HG02642 (cell line): Measurements from ENCODE around the gene TNFRSF17.
"Not testable (repeated sequence)": the region's sequence is repeated elsewhere in the genome, so short reads cannot be mapped to it uniquely, and the experiment has no call there.

Experiments used
- ATAC-seq: cut with Tn5 transposase; IDR thresholded peaks from one replicate; pipeline ENCODE4 v1.9.1; 2021; ENCODE audit warnings: mild to moderate bottlenecking; ENCODE audit not compliant: unreplicated experiment, poor library complexity

The TNFRSF17 gene

DNA sequence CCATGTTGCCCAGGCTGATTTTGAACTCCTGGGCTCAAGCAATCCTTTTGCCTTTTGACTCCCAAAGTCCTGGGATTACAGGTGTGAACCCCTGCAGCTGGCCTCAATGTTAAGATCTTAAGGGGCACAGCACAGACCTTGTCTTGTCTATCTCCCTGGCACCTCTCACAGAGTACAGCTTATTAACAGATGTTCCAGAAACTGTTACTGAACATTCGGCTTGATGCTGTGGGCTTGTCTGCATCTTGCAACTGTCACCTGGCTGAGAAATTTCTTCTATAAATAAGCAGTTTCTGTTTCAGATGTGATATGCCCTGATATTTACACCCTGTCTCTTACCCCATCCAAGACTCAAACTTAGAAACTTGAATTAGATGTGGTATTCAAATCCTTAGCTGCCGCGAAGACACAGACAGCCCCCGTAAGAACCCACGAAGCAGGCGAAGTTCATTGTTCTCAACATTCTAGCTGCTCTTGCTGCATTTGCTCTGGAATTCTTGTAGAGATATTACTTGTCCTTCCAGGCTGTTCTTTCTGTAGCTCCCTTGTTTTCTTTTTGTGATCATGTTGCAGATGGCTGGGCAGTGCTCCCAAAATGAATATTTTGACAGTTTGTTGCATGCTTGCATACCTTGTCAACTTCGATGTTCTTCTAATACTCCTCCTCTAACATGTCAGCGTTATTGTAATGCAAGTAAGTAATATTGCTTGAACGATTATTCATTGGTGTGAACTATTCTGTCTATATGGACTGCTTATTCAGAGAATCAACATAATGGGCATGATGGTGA is at the start of gene TNFRSF17:
TSS of gene TNFRSF17 (plus strand) at position 450 of the 791 bp plus-strand sequence. CDS start at position 565, 115 bp downstream.
- ATAC-seq, result peak; percentile 79

DNA sequence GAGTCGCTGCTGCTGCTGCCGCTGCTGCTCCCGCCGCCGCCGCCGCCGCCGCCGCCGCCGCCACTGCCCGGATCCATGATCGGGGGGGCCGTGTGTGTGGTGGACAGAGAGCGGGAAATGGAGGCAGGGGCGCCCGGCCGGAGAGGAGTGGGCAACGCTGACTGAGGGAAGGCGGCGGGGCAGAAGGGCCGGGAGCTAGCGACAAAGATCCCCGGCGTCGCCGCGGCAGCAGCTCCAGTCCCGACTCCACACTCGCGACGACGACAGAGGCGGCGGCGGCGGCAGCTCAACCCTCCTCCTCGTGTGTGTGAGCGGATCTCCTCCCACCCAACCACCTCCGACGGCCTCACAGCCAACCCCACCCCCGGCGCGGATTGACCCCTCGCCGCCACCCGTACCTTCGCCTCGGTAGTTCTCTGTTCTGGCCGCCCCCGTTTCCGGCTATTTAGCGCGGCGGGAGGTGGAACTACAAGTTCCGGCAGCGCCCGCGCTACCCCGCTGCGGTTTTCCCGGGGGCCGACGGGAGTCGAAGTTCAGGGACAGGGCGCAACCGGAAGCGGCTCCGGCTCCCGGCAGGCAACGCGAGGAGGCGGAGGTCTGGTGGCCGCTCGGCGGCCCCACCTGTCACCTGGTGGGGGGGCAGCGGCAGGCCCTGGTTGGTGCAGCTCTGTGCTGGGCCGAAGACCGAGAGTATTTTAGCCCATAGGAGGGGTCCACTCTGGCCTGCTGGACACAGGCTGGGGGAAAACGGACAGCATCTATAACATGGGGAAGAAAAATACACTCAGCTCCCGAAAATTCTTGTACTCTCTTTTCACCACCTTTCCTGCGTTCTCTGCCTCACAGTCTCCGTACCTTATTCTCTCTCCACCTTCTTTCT is 49.1 kb upstream of the TNFRSF17 start, which contains the start of gene GSPT1:
TSS of gene GSPT1 (minus strand) at position 313 of the 880 bp plus-strand sequence. CDS start at position 77, 236 bp downstream.
- peak; percentile 83 for ATAC-seq

DNA sequence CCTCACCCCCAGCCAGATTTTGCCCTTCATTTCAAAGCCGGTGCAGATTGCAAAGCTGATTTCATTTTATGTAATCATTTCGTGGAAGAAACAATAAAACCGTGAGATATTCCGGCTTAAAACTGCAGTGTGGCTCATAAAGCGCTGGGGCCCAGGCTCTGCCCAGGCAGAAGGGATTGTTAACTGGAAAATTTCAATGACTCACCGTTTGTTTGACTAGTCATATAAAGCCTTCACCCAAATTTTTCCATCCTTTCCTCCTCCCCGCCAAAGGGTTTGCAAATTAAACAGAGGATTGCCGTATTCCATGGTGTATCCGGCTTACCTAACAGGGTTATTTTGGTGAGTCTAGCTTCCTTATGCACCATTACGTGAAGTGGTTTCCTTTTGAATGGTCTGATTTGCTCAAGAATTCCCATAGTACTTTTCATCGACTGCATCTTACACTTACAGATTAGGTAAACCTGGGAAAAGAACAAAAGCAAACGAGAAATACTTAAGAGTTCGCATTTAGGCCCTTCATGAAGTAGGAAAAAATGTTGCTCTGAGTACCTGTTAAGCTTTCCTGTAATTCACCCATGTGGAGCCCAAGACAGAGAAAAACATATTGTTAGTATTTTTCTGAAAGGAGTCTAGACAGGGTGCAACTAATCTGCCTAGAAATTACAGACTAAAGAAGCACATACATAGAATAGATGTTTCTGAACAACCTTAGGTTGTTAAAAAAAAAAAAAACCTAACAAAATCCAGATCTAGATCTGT is 48.3 kb upstream of the TNFRSF17 start:
- no peak for ATAC-seq

DNA sequence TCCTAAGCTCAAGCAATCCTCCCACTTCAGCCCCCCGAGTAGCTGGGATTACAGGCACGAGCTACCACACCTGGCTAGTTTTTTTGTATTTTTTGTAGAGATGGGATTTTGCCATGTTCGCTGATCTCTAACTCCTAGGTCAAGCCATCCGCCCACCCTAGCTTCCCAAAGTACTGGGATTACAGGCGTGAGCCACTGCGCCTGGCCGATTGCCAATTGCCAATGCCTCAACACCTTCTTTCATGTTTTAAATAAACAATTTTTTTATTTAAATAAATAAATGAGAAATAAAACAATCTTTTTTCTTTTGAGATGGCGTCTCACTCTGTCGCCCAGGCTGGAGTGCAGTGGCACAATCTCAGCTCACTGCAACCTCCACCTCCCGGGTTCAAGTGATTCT is 41.0 kb upstream of the TNFRSF17 start:
- ATAC-seq, result not testable (repeated sequence)

- not testable (repeated sequence) for ATAC-seq
These were observed 37.7 kb upstream of the TNFRSF17 start for GRCh38 chr16:11927350-11927749.

GRCh38 chr16:11941945-11942344 is 23.1 kb upstream of the TNFRSF17 start, which contains the start of gene NPIPB2:
NPIPB2 (minus strand) TSS chr16:11942045; CDS start chr16:11942045, 0 bp downstream.
- ATAC-seq, result not testable (repeated sequence)

DNA sequence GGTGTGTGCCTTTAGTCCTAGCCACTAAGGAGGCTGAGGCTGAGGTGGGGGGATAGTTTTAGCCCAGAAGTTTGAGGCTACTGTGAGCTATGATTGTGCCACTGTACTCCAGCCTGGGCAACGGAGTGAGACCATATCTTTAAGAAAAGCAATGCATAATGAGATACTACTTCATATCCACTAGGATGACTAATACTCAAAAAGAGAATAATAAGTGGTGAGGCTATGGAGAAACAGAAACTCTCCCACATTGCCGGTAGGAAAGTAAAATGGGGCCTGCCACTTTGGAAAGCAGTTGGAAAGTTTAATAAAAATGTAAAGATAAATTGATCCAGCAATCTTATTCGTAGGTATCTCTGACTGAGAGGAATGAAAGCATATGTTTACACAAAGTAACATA is 18.6 kb upstream of the TNFRSF17 start:
- no peak for ATAC-seq

DNA sequence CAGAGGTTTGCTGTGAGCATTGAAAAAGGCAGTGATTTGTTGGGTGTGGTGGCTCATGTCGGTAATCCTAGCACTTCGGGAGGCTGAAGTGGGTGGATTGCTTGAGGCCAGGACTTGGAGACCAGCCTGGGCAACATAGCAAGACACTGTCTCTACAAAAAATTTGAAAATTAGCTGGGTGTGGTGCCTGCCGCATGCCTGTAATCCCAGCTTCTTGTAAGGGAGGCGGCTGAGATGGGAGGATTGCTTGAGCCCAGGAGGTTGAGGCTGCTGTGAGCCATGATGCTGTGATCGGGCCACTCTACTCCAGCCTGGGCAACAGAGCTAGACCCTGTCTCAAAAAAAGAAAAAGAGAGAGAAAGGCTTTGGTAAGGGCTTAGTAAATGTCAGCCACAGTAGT is 16.2 kb upstream of the TNFRSF17 start:
- ATAC-seq, result no peak

DNA sequence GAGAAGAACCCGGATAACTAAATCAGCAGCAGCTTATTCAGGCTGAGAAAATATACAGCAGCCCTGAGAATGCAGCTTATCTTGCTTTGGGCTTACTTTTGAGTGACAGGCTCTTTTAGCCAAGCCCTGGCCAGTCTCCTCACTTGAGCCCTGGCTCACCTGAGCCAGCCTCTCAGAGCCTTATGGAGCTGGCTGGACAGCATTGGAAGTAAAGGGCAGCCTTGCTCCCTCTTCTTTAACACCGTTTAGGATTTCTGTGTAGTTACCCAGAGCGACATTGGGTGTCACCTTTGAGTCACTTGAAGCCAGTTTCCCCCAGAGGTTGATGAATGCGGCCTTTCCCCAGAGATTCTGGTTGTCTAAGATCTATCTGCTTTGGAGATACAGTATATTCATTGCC is 15.5 kb upstream of the TNFRSF17 start:
- no peak for ATAC-seq

DNA sequence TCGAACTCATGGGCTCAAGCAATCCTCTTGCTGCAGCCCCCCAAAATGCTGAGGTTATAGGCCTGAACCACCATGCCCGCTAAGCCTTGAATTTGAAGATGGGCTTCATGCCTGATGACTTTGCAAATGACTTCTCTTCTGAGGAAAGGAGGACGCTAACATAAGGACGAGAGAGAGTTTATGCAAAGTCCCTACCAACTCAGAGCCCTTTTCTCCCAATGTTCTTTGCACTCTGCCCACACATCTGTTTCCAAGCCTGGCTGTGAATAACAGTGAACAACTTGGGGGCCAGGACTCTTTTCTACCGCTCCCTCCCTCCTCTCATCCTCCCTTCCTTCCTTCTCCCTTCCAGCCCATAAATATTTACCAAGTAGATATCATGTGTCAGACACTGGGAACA is 14.6 kb upstream of the TNFRSF17 start:
- no peak for ATAC-seq

- not testable (repeated sequence) for ATAC-seq
These were observed 11.4 kb upstream of the TNFRSF17 start for GRCh38 chr16:11953576-11953975.

GRCh38 chr16:11955713-11956123 is 9.3 kb upstream of the TNFRSF17 start:
- no peak for ATAC-seq

DNA sequence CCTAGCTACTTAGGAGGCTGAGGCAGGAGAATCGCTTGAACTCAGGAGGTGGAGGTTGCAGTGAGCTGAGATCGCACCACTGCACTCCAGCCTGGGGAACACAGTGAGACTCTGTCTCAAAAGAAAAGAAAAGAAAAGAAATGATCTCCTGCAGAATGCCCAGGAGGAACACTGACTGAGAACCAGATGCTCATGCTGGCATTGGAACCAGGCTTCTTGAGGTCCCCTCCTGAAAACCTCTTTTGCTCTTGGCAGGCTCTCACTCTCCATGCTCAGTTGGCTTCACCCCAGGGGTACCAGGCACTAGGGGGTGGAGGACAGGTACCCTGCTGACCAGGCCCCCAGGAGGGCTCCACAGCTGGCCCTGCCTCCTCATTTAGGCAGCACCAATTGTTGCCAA is 8.5 kb upstream of the TNFRSF17 start:
- ATAC-seq, result no peak

- no peak for ATAC-seq
These were observed 7.2 kb upstream of the TNFRSF17 start for GRCh38 chr16:11957591-11958395.

GRCh38 chr16:11962457-11962856 is 2.6 kb upstream of the TNFRSF17 start:
- not testable (repeated sequence) for ATAC-seq

DNA sequence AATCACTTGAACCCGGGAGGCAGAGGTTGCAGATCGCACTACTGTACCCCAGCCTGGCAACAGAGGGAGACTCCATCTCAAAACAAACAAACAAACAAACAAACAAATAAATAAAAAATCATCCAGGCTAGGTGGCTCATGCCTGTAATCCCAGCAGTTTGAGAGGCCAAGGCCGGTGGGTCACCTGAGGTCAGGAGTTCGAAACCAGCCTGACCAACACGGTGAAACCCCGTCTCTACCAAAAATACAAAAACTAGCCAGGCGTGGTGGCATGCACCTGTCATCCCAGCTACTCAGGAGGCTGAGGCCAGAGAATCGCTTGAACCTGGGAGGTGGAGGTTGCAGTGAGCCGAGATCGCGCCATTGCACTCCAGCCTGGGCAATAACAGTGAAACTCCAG is 2.0 kb upstream of the TNFRSF17 start:
- ATAC-seq, result not testable (repeated sequence)

- no peak for ATAC-seq
These were observed 1.3 kb upstream of the TNFRSF17 start for GRCh38 chr16:11963706-11964105.

DNA sequence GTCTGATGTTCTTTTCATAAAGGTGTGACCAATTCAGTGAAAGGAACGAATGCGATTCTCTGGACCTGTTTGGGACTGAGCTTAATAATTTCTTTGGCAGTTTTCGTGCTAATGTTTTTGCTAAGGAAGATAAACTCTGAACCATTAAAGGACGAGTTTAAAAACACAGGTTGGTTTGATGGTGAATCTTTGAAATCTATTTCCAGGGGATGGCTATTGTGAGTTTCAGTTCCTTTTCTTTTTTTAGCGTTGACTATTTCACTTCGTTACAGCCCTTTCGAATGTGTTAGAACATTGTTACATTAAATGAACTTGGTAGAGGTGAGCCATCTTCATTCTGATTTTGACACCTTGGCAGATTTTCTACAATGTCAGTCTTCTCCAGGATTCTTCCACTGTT is 1.2 kb downstream of the TNFRSF17 start:
- no peak for ATAC-seq

GRCh38 chr16:11967195-11967911 is 2.3 kb downstream of the TNFRSF17 start:
- ATAC-seq, result no peak
